Stimulated activated CD4-positive, alpha-beta T cell treated with anti-CD3 and anti-CD28 coated beads, TNF-alpha, amount 100 ng/mL, for 4 hours (primary cell): ENCODE measurements around the gene FRMD1.

Source experiments
- DNase-seq, 3 experiments: peaks; one replicate each; pipeline ENCODE4 v3.0.0-alpha.2; 2020; ENCODE audit warnings: low read depth in 3 of 3

The FRMD1 gene

DNA sequence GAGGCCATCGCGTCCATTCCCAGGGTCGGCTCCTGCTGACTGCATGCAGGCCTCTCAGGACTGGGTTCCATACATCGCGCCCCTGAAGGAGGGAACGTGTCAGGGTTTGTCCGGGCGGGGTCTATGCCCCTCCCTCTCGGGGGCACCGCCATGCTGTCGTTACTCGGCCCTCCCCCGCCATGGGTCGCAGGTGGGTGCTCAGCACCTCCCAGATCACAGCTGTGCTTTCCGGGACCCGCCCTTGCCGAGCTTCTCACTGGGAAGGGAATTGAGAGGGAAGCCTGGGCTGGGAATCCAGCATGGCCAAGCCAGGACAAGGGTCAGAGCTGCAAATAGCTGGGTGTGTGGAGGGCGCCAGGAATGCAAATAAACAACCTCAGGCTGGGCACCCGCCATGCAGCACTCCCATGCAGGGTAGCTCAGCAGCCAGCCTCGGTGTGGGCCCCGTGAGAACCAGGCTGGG is at the start of gene FRMD1:
FRMD1 (minus strand) TSS at position 270 of the 463 bp plus-strand sequence; CDS start at position 152, 118 bp downstream.
- no peak for DNase-seq

DNA sequence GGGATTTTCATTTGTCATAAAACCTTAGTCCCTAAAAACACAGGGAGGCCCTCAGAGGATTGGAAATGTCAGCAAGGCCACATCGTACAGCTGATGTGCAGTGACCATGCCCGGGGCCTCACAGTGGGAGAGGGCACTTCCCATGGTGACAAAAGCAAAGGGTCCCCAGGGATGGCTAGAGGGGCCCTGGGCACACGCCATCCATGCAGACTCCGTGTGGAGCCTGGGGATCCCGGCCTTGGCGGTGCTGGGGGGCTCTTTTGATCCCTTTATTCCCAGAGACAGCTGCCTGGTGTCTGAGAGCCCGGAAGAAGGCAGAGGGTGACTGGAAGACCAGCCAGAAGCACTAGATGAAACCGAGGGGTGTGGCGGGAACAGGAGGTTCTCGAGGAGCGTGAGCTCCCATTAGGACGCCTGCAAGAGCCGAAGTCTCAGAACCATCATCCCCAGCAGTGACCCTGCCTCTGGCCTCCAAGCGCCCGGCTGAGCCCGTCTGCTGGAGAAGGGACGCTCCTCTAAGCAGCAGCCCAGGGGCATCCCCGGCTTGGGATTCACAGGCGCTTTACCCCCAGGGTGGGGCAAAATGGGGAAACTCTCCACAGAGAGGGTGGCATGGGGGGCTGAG is 49.1 kb upstream of the FRMD1 start:
- no peak for DNase-seq

DNA sequence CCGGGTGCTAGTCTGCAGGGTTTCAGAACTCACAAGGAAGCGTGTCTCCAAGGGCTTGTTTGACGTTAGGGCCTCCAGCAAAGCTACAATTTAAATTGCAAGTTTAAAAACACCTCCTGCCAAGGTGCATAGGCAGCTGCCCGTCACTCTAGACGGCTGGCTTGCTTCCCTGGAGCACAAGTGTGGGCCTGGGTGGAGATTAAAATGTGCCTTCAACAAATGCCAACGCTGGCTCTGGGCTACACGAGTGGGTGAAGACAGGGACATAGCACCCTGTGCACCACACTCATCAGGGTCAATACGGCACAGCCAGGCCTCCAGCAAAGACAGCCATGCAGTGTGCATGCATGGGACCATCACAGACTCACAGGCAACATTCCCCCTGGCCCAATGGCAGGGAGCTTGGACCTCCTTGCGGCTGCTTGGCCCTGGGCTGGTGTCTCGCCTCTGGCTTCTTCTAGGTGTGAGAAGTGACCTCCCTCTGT is 48.4 kb upstream of the FRMD1 start:
- DNase-seq: no peak

DNA sequence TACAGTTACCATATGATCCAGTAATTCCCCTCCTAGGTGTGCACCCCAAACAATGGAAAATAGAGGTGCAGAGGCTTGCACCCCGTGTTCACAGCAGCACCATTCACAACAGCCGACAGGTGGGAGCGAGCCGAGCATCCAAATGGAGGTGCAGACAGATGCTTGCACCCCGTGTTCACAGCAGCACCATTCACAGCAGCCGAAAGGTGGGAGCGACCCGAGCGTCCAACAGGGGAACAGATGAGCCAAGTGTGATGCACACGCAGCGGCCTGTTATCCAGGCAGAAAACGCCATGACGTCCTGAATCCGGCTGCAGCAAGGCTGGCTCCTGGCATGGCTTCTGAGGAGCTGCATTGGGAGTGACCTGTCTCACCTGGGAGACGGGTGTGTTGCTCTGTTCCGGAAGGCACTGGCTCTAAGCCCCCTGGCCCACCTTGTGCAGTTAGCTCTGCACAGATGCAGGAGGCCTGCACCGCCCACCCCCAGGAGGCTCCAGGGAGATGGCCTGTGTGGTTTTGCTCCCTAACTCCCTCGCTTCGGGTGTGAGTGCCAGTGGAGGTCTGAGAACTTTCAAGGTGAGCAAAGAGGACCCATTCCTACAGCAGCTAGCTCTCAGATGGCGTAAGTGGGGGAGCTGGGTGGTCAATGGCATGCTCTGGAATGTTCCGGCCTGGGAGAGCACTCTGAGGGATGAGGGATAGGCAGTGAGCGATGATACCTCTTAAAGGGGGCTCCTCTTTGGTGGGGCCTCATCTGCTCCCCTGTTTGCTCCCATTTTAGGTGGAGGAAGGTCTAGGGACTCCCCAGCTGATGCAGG is 47.8 kb upstream of the FRMD1 start:
- no peak for DNase-seq

DNA sequence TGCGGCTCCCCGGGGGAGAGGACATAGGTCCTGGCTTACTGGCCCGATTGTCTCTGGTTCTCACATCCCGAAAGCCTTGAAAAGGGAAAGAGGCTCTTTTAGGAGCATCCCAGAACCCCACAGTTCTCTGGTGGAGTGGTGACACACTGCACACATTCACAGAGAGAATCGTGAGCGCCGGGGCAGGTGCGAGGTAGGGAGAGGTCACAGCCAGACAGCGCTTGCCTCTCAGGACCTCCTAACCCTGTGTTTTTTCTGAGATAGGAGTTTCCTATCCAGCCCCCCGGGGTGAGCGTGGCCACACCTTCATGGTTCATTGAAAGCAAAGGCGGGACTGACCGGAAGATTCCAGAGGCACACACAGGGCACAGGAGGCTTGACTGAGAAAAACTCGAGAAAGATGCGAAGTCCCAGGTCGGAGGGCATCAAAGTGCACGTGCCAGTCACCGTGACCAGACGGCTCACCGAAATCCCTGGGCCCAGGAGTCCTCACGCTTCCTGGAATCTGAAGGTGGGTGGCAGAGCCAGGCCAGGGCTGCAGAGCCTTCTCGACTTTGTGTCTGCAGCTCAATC is 46.5 kb upstream of the FRMD1 start:
- DNase-seq: no peak

DNA sequence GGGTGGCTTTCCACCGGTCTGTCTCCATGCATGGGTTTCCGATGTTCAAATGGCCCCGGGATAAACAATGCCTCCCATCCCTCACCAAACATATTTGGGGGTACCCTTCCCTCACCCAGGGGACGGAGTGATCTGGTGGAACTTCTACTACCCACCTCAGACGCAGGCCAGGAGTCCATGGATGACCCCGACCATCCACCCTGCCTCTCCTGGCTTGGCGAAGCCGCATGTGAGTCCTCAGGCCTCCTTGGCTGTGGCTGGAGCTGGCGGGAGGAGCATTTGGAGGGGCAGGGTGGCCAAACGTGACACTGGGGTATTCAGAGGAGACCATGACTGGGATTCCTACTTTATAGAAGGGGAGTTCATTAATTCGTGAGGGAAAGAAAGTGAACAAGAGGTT is 45.9 kb upstream of the FRMD1 start:
- DNase-seq: no peak

DNA sequence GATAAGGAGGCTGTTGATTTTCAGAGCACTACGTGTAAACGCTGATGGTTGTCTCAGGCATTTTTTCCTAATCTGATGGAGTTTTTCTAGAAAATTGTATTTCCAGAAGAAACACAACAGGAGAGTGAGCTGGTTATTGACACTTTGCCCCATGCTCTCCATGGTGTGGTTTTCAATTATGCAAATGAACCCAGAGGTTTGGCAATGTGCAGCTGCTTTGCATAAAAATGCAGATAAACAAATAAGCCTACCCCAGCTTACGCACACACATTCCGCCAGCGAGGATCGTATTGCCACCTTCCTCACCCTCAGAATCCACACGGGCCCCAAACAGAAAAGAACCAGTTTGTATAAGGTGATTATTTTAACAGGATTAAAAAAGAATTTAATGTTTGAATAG is 45.1 kb upstream of the FRMD1 start:
- DNase-seq: no peak

DNA sequence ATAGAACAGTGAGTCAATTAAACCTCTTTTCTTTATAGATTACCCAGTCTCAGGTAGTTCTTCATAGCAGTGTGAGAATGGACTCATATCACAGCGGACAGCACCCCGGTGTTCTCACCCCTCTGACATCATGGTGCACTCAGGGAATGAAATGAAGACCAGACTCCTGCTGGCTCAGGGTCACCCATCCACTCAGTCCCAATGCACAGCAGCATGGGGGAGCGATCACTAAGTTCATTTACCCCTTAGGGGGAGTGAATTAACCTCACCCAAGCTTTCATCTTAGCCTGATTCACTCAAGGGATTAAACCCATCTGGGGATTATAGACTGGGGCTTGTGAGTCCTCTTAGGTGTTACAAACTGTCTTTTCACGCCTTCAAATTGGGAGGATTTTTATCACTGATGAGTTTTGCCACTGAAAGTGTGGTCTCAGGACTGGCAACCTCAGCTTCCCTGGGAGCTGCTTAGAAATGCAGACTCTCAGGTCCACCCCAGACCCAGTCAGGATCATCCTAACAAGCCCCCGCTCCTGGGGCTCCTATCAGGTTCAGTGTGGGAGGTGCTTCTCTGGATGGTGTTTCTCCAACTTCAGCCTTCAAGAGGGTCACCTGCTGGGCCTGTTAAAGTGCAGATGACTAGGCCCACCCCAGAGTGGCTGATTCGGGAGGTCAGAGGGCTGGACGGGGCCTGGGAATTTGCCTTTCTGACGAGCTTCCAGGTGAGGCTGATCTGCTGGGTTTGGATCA is 44.3 kb upstream of the FRMD1 start:
- no peak for DNase-seq

DNA sequence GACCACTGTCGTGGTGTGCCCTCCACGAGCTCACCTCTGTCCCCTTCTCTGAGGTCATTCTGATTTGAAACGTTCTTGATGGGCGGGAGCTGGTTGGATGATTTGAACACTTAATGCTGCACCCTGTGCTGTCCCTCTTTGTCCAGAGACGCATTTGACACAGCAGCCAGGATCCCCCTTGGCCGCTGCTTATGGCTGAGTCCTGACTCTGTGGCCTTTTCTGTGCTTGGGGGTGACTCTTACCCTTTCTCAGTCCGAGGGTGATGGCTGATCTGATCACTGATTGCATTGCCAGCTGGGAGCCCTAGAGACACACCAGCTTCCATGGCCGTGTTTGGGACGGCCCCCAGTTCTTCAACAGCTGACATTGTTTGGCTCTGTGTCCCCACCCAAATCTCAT is 43.5 kb upstream of the FRMD1 start:
- no peak for DNase-seq

DNA sequence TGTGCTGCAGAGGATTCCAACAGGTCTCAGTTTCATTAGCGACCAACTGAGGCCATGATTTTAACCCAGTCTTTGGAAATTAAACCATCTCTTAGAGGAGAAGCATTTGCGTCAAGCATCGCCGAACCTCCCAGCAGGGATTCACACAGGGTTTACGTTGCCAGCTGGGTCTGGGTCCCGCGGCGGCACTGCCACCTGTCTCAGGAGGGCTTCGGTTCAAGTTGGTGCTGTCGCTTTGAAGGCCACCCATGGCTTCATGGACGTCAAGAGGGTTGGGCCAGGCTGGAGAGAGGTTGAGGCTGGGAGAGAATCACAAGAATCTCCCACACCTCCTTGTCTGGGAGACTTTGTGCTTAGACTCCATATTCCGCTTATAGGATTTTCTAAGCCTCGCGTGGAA is 43.0 kb upstream of the FRMD1 start:
- DNase-seq: no peak

DNA sequence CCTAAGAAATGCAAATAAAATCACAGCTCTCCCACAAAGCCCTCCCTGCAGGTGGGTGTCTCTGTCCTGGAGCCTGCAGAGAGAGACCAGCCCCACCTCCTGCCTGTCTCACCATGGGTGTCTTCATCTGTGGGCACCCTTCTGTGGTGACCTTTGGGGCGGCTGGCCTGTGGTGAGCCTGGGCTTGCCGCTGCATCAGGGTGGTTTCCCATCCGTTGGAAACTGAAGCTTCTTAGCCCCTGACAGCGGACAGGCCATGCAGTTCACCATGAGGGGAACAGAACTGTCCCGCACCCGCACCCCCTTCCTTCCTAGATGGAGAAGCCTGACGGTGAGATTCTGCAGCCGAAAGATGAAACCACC is 42.3 kb upstream of the FRMD1 start:
- DNase-seq: no peak

DNA sequence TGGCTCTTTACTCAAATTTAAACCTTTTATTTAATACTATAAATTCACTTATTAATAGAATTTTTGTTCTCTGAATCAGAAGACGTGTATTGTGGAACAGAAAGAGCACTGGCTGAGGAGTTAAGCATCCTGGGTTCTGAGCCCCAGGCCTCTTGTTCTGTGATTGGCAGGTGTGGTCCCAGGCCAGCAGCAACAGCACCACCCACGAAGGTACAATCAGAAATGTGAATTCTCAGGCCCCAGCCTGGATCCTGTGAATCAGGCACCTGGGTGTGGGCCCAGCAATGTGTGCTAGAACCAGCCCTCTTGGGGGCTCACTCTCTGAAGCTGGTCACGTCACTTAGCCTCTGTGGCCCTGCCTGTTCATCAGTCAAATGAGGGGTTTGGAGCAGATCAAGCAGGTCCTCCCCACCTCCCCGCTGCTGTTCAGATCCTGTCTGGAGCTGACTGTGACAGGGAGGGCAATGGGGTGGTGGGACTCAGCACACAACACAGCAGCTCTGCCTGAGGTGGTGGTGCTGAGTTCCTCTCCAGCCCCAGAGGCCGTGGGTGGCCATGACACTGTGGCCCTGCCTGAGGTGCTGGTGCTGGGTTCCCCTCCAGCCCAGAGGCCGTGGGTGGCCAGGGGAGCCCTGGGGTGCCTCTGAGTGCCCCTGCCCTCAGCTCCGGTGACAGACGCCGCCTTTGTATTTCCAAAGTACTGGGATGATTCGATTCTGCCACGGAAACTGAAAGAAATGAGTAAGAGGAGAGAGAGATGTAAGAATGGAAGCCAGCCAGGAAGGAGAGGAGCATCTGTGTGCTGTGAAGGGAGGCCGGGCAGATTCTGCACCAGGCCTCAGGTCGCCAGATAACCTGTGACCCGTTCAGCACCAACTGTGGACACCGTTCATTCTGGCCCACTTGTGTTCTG is 41.6 kb upstream of the FRMD1 start:
- no peak for DNase-seq

DNA sequence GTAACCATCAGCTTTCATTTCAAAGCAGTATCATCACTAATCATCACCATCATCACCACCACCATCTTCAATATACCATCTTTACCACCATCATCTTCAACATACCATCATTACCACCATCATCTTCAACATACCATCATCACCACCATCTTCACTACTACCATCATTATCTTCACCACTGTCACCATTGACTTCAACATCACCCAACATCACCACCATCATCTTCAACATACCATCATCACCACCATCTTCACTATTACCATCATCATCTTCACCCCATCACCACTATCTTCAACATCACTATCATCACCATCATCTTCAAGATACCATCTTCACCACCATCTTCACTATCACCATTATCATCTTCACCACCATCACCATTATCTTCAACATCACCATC is 40.5 kb upstream of the FRMD1 start:
- no peak for DNase-seq

DNA sequence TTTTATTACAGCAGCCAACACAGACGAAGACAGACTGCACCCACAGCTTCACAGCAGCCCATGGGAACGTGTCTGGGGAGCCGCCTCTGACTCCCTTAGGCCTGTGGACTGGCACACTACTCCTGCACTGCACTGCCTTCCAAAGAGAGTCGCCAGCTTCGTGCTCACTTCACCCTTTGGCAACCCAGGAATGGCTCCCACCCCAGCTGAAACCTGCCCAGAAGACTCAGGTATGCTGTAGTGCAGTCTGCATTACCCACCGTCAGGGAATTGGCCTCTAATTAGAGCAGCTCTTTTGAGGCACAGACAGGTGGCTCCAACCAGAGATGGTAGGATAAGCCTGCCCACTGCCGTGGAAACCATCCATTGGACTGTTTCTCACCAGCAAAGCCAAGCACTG is 39.9 kb upstream of the FRMD1 start:
- no peak for DNase-seq

DNA sequence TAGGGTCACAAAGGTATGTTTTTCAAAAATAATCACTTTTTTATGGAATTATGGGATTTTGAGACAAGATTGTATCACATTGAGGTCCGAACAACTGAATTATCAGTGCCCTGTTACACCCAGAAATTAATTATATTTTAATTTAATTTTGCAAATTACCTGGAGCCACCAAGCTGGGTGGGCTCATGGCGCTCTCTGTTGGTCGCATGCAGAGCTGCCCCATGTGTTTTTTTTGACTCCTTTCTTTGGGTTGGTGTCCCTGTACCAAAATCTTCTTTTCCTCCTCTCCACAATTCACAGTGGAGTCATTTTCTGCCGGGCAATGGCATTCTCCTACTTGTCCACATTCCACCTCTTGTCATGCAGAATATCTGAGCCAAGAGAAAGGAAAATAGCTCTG is 38.9 kb upstream of the FRMD1 start:
- DNase-seq: no peak

DNA sequence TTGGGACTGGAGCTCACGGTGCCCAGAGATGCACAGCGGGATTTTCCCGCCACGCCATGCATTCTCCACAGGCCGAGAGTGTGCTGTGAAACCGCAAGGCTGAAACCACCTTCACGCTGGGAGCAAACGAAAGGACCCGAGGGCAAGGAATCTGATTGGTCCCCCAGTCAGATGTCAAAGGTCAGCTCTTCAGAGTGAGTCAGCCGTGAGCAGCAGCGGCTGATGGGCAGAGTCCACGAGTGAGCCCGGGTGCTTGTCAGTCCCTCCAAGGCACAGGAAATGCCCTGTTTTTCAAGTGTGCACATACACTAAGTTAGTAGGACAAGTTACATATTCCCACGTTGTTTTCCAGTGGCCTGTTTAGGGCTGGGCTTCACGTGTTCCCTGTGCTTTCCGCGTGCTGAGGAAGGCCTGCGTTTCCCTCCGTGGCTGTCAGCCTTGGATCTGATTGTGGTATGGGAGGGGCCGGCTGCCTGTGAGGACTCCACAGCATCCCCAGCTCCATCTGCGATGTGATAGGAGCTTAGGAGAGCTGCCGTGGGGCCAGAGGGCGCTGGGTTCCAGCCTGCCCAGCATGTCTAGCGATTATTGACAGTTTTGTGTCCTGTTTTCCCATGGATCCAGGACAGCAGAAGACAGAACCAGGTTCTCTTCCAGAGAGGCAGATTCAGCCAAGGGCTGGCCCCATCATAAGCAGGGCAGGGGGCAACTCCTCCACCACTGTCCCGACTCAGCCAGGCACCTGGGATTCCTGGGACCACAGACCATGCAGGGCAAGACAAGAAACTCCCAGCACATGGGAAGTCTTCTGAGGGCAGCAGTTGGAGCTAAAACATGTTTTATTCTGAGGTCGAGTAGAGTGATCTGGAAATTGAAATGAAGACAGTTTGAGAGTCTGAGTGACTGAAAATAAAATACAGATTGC is 38.2 kb upstream of the FRMD1 start:
- DNase-seq: no peak

DNA sequence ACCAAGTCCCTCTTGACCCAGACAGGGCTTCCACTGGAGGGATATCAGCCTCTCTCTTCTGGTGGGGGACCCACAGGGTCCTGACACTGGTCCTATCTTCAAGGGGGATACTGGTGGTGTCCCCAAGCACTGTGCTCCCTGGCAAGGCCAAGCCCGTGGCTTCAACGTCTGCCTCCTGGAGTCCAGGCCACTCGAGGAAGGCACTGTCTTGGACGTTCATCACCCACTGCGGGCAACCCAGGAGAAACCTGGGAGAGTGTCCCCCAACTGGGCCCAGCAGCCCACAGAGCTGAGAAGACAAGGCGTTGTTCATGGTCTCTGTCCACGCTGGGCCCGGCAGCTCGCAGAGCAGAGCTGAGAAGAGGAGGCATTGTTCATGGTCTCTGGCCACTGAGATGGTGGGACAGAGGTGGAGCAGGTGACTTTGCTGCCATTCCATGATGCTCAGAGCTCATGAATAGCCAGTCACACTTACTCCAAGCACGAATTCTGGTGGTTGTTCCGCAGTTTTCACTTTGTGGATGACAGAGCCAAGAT is 37.5 kb upstream of the FRMD1 start:
- DNase-seq: no peak

DNA sequence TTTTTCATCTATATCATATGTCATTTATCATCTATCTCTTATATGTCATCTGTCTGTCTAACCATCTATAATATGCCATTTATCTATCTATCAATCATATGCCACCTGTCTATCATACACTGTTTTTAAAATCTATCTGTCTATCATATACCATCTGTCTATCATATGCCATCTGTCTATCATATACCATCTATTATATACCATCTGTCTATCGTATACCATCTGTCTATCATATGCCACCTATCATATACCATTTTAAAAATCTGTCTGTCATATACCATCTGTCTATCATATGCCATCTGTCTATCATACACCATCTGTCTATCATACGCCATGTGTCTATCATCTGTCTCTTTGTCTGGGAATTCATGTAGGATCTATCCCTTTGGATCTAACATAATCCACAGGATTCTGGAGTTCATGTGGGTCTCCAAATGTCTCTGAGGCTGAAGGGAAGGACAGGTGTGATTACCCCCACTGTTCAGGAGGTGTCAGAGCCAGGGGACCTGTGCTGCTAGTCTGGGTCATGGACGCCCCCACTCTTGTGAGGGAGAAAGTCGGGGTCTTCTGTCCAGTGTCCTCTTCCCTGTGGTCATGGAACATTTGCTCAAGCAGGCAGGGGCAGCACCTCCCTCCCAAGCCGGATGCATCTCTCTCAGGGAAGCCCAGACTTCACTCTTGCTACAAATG is 36.9 kb upstream of the FRMD1 start:
- no peak for DNase-seq

DNA sequence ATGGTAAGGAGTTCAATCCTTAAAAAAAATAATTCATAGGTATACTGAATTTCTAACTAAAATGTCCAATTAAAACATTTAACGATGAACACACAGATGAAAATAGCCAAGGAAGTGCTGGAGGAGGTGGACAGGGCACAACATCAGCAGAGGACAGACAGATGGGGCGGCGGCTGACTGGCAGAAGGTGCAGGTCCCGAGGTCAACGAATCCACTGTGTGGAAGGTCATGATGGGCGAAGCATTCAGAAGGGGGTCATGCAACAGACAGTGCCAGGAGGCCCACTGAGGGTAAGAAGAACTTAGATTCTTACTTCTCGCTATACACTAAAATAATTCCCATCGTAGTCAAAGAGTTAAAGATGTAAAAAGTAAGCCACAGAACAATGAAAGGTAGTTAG is 34.2 kb upstream of the FRMD1 start:
- no peak for DNase-seq
